ENCODE results near the gene EARS2. TPM values are rescaled to one million over a fixed set of nuclear protein-coding genes. Genes with fewer than 3 reads are reported as not detected.
"Not testable (repeated sequence)": the region's sequence is repeated elsewhere in the genome, so short reads cannot be mapped to it uniquely, and the experiment has no call there.

Gene EARS2
- 10 to 100 TPM; 23.1 to 25.3 TPM for total RNA-seq

DNA sequence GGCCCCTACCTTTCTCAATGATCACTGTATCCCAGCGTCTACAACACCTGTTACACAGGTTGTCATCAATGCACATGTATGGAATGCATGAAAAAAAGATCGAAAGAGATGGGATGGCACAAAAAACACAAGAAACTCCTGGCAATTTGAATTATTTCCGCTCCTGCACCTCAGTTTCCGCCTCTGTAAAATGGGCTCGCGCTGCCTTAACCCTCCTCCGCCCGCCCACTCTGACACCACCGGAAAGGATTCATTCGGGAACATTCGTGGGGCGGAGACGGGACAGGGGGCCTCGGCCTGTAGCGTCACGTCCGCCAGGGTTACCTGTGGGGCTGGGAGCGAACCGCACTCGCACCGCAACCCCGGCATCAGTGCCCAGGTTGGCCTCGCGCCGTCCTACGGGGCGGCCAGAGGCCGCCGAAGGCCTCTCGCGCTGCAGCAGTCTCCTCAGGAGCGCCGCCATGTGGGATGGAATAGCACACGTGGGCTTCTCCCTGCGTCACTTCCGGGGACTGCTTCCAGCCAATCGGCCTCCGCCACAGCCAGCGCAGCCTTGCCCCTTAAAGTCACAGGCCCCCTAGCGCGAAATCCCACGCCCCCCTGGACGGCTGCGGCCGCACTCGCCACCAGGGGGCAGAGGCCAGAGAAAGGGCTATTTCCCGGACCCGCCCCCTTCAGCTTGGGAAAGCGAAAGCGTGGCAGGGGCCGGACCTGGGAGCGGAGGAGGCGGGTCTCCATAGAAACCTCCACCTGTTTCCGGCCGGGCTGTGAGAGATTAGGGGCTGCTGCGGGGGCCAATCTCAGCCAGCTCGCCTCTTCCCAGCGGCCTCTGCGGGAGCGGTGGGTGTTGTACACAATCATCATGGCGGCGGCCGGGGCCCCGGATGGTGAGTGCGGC, at the start of gene EARS2, which contains the start of gene UBFD1:
Gene EARS2 (minus strand): TSS at position 470 of the 898 bp plus-strand sequence. CDS start 7 bp downstream, at position 463.
Gene UBFD1 (plus strand): TSS at position 847 of the 898 bp plus-strand sequence. CDS start 16 bp downstream, at position 863.
- Mint-ChIP-seq H3K4me1 (peaks cover 8% of the 10 kb centered on the region), H3K9me3 (no peaks in the 10 kb centered on the region), H3K4me3 (peak within 1 kb of the TSS; percentile 93), H3K36me3 (ENCODE audit: low read depth) (peaks cover 68% of the 10 kb centered on the region), H3K27me3 (no peaks in the 10 kb centered on the region), H3K27ac (peak within 1 kb of the TSS; percentile 95)
- ATAC-seq (replicated peaks) = peak; percentile 94

DNA sequence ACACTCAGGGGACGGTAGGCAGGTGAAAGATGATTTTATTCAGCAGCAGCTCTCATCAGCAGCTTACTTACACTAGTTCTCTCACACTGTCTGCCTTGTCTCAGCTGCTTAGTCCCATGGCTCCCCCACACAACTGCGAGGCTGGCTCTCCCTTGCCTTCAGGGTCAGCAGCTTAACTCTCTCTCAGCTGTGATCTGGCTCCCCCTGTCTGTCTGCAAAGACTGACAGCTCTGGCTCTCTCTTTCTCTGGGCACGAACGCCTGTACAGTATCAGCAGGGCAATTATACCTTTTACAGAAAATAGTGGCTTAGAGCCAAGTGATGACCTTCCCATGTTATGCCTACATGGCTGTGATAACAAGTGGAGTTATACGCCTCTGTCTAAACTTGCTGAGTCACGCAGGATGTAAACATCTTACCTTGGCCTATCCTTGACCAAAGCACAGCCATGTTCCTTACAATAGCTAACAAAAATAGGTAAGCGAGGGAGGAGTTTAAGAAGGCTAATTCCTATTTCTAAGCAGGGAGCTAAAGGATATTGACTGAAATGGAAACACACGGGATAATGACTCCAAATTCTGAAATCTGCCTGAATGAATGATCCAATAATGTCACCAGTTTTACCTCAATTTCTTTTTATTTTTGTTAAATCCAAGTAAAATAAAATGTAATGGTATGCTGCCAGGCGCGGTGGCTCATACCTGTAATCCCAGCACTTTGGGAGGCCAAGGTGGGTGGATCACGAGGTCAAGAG, 40.0 kb upstream of the EARS2 start:
- Mint-ChIP-seq H3K4me1 (peaks cover 8% of the 10 kb centered on the region), H3K9me3 (no peaks in the 10 kb centered on the region), H3K36me3 (ENCODE audit: low read depth) (peaks cover 42% of the 10 kb centered on the region), H3K27ac (peak overlapping the region; percentile 5), H3K27me3 (no peaks in the 10 kb centered on the region), H3K4me3 (peak overlapping the region; percentile 85)
- ATAC-seq (replicated peaks) = no peak

DNA sequence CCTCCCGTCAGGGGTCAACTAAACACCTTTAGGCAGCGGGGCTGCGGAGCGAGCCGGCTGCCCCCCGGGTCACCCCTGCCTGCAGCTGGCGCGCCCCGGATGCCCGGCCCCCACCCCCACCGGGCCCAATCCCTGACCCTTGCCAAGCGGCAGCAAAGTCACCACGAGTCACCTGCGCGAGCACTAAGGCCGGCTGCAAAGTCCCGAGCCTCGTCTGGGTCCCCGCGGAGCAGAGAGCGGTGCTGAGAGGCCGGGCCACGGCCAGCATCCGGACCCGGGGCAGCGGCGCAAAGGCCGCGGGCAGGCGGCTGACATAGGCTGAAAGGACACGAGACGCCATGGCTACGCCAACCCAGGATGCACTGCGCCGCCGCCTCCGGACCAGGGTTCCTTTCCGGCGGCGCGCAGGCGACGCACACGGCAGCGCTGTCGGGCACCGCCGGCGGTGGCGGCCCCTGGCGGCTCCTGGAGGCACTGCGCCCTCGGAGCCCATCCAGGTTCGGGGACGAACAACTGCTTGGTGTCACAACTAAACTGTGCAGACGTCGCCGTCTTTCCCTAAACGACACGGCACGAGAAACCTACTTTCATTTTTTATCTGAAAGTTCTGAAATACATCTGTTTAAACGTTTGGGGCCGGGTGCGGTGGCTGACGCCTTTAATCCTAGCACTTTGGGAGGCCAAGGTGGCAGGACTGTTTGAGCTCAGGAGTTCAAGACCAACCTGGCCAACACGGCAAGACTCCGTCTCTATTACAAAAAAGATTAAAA, 39.0 kb upstream of the EARS2 start, which contains the start of gene NDUFAB1:
Gene NDUFAB1 (minus strand): TSS at position 366 of the 770 bp plus-strand sequence. CDS start 26 bp downstream, at position 340.
- Mint-ChIP-seq H3K27ac (peak within 1 kb of the TSS; percentile 83), H3K4me3 (peak within 1 kb of the TSS; percentile 85), H3K9me3 (no peaks in the 10 kb centered on the region), H3K4me1 (peaks cover 14% of the 10 kb centered on the region), H3K36me3 (ENCODE audit: low read depth) (peaks cover 42% of the 10 kb centered on the region), H3K27me3 (no peaks in the 10 kb centered on the region)
- ATAC-seq (replicated peaks) = peak; percentile 98

DNA sequence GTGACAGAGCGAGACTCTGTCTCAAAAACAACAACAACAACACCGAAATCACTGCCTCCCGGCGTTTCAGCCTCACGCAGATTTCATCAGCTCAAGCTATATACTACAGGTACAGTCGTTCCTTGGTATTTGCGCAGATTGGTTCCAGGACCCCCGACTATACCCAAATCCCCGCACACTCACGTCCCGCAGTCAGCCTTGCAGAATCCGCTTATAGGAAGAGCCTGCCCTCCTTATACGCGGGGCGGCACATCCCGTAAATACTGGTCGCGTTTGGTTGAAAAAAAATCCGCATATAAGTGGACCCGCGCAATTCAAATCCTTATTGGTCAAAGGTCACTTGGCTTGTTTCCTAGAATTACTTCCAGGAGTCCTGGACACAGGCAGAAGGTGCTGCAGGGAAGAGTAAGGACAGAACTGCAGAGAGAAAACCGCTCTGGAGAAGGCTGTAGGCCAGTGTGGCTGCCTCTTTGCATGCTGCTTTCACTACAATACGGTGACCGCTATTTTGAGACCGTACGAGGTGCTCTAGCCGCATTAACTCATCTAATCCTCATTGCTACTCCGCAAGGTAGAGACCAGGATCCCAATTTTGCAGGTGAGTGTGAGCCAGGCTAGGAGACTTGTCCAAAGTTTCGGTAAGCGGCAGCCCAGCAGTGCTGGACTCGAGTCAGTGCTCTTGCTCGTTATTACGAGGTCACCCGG, 38.2 kb upstream of the EARS2 start:
- H3K36me3 Mint-ChIP-seq (ENCODE audit: low read depth) = peaks cover 43% of the 10 kb centered on the region
- ATAC-seq (replicated peaks) = peak; percentile 10
- H3K4me1 Mint-ChIP-seq = peaks cover 14% of the 10 kb centered on the region
- H3K27ac Mint-ChIP-seq = peak overlapping the region; percentile 83
- no peaks in the 10 kb centered on the region for H3K9me3 Mint-ChIP-seq
- no peaks in the 10 kb centered on the region for H3K27me3 Mint-ChIP-seq
- peak overlapping the region; percentile 85 for H3K4me3 Mint-ChIP-seq

DNA sequence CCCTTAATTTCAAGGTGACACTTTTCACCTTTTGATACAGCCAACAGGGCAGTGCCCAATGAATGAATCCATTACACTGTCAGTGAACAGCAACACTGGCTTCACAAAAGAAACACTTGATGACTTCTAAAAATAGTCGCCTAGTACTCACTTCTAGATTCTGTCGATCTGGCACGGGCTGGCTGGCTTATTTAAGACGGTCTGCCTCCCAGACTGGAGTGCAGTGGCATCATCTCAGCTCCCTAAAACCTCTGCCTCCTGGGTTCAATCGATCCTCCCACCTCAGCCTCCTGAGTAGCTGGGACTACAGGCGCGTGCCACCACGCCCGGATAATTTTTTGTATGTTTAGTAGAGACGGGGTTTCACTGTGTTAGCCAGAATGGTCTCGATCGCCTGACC, 37.0 kb upstream of the EARS2 start:
- peak overlapping the region; percentile 85 for H3K4me3 Mint-ChIP-seq
- H3K36me3 Mint-ChIP-seq (ENCODE audit: low read depth) = peaks cover 54% of the 10 kb centered on the region
- no peaks in the 10 kb centered on the region for H3K27me3 Mint-ChIP-seq
- no peak for ATAC-seq (replicated peaks)
- no peak overlapping the region for H3K27ac Mint-ChIP-seq
- H3K4me1 Mint-ChIP-seq = peaks cover 18% of the 10 kb centered on the region
- H3K9me3 Mint-ChIP-seq = no peaks in the 10 kb centered on the region

DNA sequence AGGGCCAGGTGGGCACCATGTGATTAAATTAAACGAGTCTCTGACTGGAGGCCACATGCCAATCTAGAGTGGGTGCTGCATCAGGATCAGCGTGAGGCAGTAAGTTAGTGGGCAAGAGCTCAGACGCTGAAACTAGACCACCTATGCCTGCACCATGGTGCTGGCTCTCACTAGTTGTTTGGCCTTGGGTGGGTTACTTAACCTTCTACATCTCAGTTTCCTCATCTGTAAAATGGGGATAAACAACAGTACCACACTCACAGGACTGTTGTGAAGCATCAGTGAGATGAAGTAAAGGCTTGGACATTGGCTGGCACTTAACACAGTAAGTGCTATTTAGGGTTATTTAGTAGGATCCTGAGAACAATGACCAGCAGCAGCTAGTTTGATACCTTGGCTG, 33.0 kb upstream of the EARS2 start:
- Mint-ChIP-seq H3K4me3 (no peak overlapping the region), H3K27me3 (no peaks in the 10 kb centered on the region), H3K9me3 (no peaks in the 10 kb centered on the region), H3K4me1 (peaks cover 15% of the 10 kb centered on the region), H3K36me3 (ENCODE audit: low read depth) (peaks cover 90% of the 10 kb centered on the region), H3K27ac (no peak overlapping the region)
- no peak for ATAC-seq (replicated peaks)

DNA sequence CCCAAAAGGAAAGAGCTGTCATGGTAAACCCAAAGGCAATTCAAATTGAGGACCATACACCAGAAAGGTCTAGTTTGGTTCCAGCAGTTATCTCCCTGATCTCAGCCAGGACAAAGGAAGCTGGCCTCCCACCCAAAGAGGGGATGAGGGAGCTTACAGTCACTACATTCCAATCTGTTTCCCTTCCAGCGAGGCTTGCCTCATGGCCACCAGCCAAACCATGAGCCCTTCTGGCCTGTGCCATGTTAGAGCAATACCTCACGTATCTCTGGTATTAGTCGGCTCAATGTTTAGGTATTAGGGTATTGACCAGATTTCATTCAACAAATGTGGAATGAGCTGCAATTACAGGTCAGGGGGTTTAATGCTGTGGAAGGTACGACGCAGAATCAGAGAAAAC, 30.6 kb upstream of the EARS2 start:
- H3K4me3 Mint-ChIP-seq = no peak overlapping the region
- H3K9me3 Mint-ChIP-seq = no peaks in the 10 kb centered on the region
- H3K27ac Mint-ChIP-seq = no peak overlapping the region
- ATAC-seq (replicated peaks) = no peak
- peaks cover 13% of the 10 kb centered on the region for H3K4me1 Mint-ChIP-seq
- H3K36me3 Mint-ChIP-seq (ENCODE audit: low read depth) = peaks cover 98% of the 10 kb centered on the region
- no peaks in the 10 kb centered on the region for H3K27me3 Mint-ChIP-seq

DNA sequence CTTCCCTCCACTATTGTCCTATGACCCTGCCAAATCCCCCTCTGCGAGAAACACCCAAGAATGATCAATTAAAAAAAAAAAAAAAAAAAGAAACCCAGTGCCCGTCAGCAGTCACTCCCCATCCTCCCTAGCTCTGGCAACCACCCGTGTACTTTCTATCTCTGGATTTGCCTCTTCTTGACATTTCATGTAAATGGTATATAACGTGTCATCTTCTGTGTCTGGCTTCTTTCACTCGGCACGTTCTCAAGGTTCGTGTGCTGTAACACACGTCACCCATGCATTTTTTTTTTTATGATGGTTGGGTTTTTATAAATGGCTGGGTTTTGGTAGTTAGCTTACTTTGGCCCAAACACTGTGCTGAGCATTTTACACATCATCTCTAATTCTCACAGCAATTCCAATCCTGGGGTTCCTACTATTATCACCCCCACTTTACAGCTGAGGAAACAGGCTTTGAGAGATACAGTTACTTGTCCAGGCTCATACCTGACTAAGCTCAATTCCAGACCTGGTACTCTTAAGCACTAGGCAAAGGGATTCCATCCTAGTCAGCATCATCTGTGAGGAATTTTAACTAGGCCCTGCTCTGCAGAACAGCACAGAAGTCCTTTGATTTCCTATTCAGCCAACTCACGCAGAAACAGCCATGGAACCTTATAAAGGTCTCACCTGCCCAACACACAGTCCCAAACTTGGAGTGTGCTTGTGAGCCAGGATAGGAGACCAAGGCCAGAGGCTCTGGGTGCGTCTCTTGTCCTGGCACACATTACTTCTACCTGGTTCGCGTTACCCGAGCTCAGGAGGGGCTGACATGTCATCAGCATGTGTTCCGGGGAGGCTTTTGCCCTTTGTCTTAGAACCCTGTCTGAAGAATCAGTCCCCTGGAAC, 27.3 kb upstream of the EARS2 start:
- Mint-ChIP-seq H3K9me3 (no peaks in the 10 kb centered on the region), H3K36me3 (ENCODE audit: low read depth) (peaks cover 100% of the 10 kb centered on the region), H3K4me1 (peaks cover 4% of the 10 kb centered on the region), H3K4me3 (no peak overlapping the region), H3K27ac (no peak overlapping the region), H3K27me3 (no peaks in the 10 kb centered on the region)
- no peak for ATAC-seq (replicated peaks)

DNA sequence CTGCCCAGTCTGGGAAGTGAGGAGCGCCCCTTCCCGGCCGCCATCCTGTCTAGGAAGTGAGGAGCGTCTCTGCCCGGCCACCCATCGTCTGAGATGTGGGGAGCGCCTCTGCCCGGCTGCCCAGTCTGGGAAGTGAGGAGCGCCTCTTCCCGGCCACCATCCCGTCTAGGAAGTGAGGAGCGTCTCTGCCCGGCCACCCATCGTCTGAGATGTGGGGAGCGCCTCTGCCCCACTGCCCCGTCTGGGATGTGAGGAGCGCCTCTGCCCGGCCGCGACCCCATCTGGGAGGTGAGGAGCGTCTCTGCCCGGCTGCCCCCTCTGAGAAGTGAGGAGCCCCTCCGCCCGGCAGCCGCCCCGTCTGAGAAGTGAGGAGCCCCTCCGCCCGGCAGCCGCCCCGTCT, 26.1 kb upstream of the EARS2 start:
- H3K36me3 Mint-ChIP-seq (ENCODE audit: low read depth) = peaks cover 100% of the 10 kb centered on the region
- not testable (repeated sequence) for H3K27me3 Mint-ChIP-seq; H3K9me3 Mint-ChIP-seq; ATAC-seq (replicated peaks); H3K4me1 Mint-ChIP-seq; H3K4me3 Mint-ChIP-seq; H3K27ac Mint-ChIP-seq

DNA sequence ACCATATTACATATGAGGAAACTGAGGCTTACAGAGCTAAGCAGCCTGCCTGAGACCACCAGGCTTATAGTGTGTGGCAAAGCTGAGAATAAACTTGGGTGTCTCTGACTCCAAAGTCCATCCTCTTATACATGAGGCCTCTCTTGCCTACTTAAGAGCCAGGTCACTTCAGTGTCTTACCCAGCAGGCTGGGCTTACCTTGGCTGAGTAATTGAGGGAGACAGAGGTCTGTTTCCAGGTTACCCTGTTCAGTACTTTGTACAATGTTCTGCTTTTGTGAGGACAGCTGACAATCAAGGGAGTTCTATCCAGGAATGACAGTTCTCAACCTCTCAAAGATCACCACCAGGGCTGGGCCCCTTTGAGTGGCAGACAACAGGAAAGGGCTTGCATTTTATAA, 24.6 kb upstream of the EARS2 start:
- no peaks in the 10 kb centered on the region for H3K27me3 Mint-ChIP-seq
- H3K36me3 Mint-ChIP-seq (ENCODE audit: low read depth) = peaks cover 90% of the 10 kb centered on the region
- ATAC-seq (replicated peaks) = no peak
- no peak overlapping the region for H3K4me3 Mint-ChIP-seq
- no peak overlapping the region for H3K27ac Mint-ChIP-seq
- no peaks in the 10 kb centered on the region for H3K9me3 Mint-ChIP-seq
- no peaks in the 10 kb centered on the region for H3K4me1 Mint-ChIP-seq

DNA sequence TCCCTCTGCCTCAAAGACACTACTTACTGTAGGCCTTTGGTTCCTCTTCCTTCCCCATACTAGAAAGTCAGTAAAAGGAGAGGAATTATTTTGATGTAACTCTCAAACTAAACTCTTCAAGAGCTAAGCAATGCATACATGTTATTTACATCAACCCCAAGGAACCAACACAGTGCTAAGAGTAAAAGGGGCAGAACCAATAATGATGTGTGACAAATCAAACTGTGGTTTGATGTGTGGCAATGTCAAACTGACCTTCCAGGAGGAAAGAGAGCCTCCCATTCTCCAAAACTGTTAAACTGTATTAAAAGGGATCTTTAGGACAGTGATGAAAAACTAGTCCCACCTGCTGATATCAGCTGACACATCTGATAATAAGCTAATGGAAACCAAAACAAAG, 23.2 kb upstream of the EARS2 start:
- Mint-ChIP-seq H3K9me3 (no peaks in the 10 kb centered on the region), H3K4me1 (no peaks in the 10 kb centered on the region), H3K36me3 (ENCODE audit: low read depth) (peaks cover 85% of the 10 kb centered on the region), H3K4me3 (no peak overlapping the region), H3K27me3 (no peaks in the 10 kb centered on the region), H3K27ac (no peak overlapping the region)
- ATAC-seq (replicated peaks) = no peak

DNA sequence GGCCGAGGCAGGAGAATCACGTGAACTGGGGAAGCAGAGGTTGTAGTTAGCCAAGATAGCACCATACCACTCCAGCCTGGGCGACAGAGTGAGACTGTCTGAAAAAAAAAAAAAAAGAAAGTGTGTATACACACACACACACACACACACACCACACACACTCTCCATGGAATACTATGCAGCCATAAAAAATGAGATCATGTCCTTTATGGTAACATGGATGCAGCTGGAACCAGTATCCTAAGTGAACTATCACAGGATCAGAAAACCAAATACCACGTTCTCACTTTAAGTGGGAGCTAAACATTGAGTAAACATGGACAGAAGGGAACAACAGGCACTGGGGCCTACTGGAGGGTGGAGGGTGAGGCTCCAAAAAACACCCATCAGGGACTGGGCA, 22.2 kb upstream of the EARS2 start:
- H3K4me1 Mint-ChIP-seq = no peaks in the 10 kb centered on the region
- peaks cover 77% of the 10 kb centered on the region for H3K36me3 Mint-ChIP-seq (ENCODE audit: low read depth)
- ATAC-seq (replicated peaks) = no peak
- H3K27ac Mint-ChIP-seq = no peak overlapping the region
- no peaks in the 10 kb centered on the region for H3K27me3 Mint-ChIP-seq
- H3K9me3 Mint-ChIP-seq = no peaks in the 10 kb centered on the region
- H3K4me3 Mint-ChIP-seq = no peak overlapping the region

Measured in activated T-helper 17 cell treated with anti-CD3 and anti-CD28 coated beads, Interleukin-2, amount 50 U/mL, for 72 hours (primary cell).